Keratinocyte (primary cell): Measurements from ENCODE around the gene SKP1. TPM values are rescaled to one million over a fixed set of nuclear protein-coding genes. Genes with fewer than 3 reads are reported as not detected.

Source experiments
- DNase-seq: peaks from one replicate; pipeline ENCODE4 v3.0.0-alpha.2; 2011; ENCODE audit warnings: low read depth, missing footprints, low spot score
- FAIRE-seq: peaks from 2 replicates; lab custom pipeline; 2011; peaks lifted over from hg19 to GRCh38; lab: Jason Lieb, UNC
- H2AFZ ChIP-seq: 2 replicates; pipeline ENCODE4 v1.6.0; 2012; ENCODE audit warnings: low read length, control low read depth, inconsistent platforms; ENCODE audit not compliant: control insufficient read depth
- H3K27ac ChIP-seq: 2 replicates; pipeline ENCODE4 v1.5.1; 2011; ENCODE audit warnings: low read length; ENCODE audit not compliant: control insufficient read depth, insufficient read depth
- H3K27me3 ChIP-seq: 3 replicates; pipeline ENCODE4 v1.6.0; 2011; ENCODE audit warnings: low read length; ENCODE audit not compliant: control insufficient read depth, insufficient read depth; ENCODE audit errors: extremely low read depth
- H3K36me3 ChIP-seq, 2 experiments: 2 replicates in 1 of 2; 3 replicates in 1 of 2; pipeline ENCODE4 v1.5.1; 2011; ENCODE audit warnings: low read length in 2 of 2, mild to moderate bottlenecking in 1 of 2; ENCODE audit not compliant: control insufficient read depth in 2 of 2, insufficient read depth in 2 of 2; ENCODE audit errors: extremely low read depth in 1 of 2
- H3K4me1 ChIP-seq: 3 replicates; pipeline ENCODE4 v1.5.1; 2011; ENCODE audit warnings: low read length; ENCODE audit not compliant: control insufficient read depth, insufficient read depth; ENCODE audit errors: extremely low read depth
- H3K4me2 ChIP-seq: 3 replicates; pipeline ENCODE4 v1.6.0; 2011; ENCODE audit warnings: low read depth, low read length; ENCODE audit not compliant: control insufficient read depth, insufficient read depth; ENCODE audit errors: extremely low read depth
- H3K4me3 ChIP-seq, 3 experiments: fragments of 200-600 bp in 1 of 3; sonication (generic) in 1 of 3; 2 replicates in 2 of 3; 3 replicates in 1 of 3; pipeline ENCODE4 v1.5.1; 2011 to 2016; ENCODE audit warnings: low read length in 3 of 3, mild to moderate bottlenecking in 3 of 3, control low read depth in 2 of 3, inconsistent platforms in 1 of 3, low read depth in 1 of 3, mixed read lengths in 1 of 3, mixed run types in 1 of 3, moderate library complexity in 1 of 3; ENCODE audit not compliant: control insufficient read depth in 2 of 3, insufficient read depth in 2 of 3; ENCODE audit errors: extremely low read depth in 1 of 3
- H3K79me2 ChIP-seq: 2 replicates; pipeline ENCODE4 v1.6.0; 2012; ENCODE audit warnings: low read length; ENCODE audit not compliant: control insufficient read depth, insufficient read depth
- H3K9ac ChIP-seq: 3 replicates; pipeline ENCODE4 v1.6.0; 2011; ENCODE audit warnings: low read length; ENCODE audit not compliant: control insufficient read depth, insufficient read depth; ENCODE audit errors: extremely low read depth
- H3K9me1 ChIP-seq: 3 replicates; pipeline ENCODE4 v1.6.0; 2011; ENCODE audit warnings: low read length; ENCODE audit not compliant: control insufficient read depth, insufficient read depth; ENCODE audit errors: extremely low read depth
- H3K9me3 ChIP-seq: 2 replicates; pipeline ENCODE4 v1.5.1; 2012; ENCODE audit warnings: low read depth, low read length; ENCODE audit not compliant: control insufficient read depth
- H4K20me1 ChIP-seq: 3 replicates; pipeline ENCODE4 v1.6.0; 2011; ENCODE audit warnings: low read length; ENCODE audit not compliant: control insufficient read depth, insufficient read depth; ENCODE audit errors: extremely low read depth
- EZH2 ChIP-seq: IDR thresholded peaks from one replicate; pipeline ENCODE4 v1.6.1; 2012; ENCODE audit warnings: inconsistent platforms, mild to moderate bottlenecking, low read length, moderate library complexity
- dilution Hi-C: fragments of 300-500 bp; cut with MboI; formaldehyde crosslinking; loops from one replicate; pipeline ENCODE4 v1.7.0; 2020; ENCODE audit warnings: low sequenced_read_pairs; ENCODE audit not compliant: extremely low pct_ligation_motif_present
- polyA plus RNA-seq, 5 experiments: library from polyadenylated mRNA; depleted of rRNA in 3 of 5; stranded (reverse) in 3 of 5; stranded (forward) in 1 of 5; unstranded in 1 of 5; fragments of >200 nt; gene quantifications; 1 replicate in 1 of 5; 2 replicates in 3 of 5; 3 replicates in 1 of 5; pipeline versions ENCODE4 v1.2.1 to v1.2.3, GENCODE V29; 2011 to 2012; ENCODE audit warnings: missing spikeins in 2 of 5, low read depth in 1 of 5, low replicate concordance in 1 of 5
- TF ChIP-seq, protein P1 (sequence below), 3 experiments: IDR thresholded peaks in 1 of 3; conservative IDR thresholded peaks in 1 of 3; optimal IDR thresholded peaks in 1 of 3; 2 replicates in 2 of 3; 3 replicates in 1 of 3; pipeline versions ENCODE3 to v1.5.1; 2011; ENCODE audit warnings: low read length in 3 of 3, mild to moderate bottlenecking in 3 of 3, moderate library complexity in 2 of 3, control low read depth in 1 of 3, inconsistent platforms in 1 of 3; ENCODE audit not compliant: insufficient read depth in 2 of 3; ENCODE audit errors: extremely low read depth in 1 of 3

Gene SKP1
- polyA plus RNA-seq, 1 donor (not counting 4 experiments of a cell fraction or from before 2014, with no cell fraction given): 444 TPM

DNA sequence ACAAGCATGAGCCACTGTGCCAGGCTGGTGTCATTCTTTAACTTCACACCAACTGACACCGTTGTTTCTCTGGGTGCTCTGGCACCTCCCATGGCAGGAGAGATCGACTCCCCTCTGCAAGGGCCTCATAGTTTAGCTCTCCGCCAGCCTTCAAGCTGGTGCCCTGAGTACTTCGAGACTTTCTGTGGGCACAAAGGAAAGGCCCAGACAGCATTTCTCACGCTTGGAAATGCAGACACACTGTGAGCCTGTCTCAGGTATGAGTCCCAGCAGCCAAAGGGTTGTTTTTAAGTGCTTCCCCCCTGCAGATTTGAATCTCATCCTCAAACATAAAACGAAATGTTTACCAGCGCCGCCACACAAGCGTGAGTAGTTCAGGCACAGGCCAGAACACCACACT lies 73.4 kb downstream of the SKP1 start:
- H3K79me2 ChIP-seq: no peaks in the 10 kb centered on the region
- dilution Hi-C loops: no loop called here
- no peak overlapping the region for H3K9ac ChIP-seq
- no peak overlapping the region for H2AFZ ChIP-seq
- no peak overlapping the region for H3K4me2 ChIP-seq
- no peak overlapping the region for H3K4me3 ChIP-seq
- peaks cover 4% of the 10 kb centered on the region for H3K27me3 ChIP-seq
- no peaks in the 10 kb centered on the region for H3K36me3 ChIP-seq
- H3K4me1 ChIP-seq: peaks cover 10% of the 10 kb centered on the region
- no peak overlapping the region for H3K27ac ChIP-seq
- no peaks in the 10 kb centered on the region for H3K9me1 ChIP-seq
- FAIRE-seq (no peak), DNase-seq (no peak)
- TF ChIP-seq, protein P1, sequence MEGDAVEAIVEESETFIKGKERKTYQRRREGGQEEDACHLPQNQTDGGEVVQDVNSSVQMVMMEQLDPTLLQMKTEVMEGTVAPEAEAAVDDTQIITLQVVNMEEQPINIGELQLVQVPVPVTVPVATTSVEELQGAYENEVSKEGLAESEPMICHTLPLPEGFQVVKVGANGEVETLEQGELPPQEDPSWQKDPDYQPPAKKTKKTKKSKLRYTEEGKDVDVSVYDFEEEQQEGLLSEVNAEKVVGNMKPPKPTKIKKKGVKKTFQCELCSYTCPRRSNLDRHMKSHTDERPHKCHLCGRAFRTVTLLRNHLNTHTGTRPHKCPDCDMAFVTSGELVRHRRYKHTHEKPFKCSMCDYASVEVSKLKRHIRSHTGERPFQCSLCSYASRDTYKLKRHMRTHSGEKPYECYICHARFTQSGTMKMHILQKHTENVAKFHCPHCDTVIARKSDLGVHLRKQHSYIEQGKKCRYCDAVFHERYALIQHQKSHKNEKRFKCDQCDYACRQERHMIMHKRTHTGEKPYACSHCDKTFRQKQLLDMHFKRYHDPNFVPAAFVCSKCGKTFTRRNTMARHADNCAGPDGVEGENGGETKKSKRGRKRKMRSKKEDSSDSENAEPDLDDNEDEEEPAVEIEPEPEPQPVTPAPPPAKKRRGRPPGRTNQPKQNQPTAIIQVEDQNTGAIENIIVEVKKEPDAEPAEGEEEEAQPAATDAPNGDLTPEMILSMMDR (optimal IDR thresholded peaks at IDR 0.05 in 1 of 3, IDR thresholded peaks at IDR 0.05 in 1 of 3, conservative IDR thresholded peaks at IDR 0.05 in 1 of 3; ENCODE audit: extremely low read depth in 1 of 3, insufficient read depth in 2 of 3, low read length in 3 of 3): no peak
- TF ChIP-seq EZH2: no peak
- H3K9me3 ChIP-seq: no peaks in the 10 kb centered on the region
- no peaks in the 10 kb centered on the region for H4K20me1 ChIP-seq

- H3K9me3 ChIP-seq: no peaks in the 10 kb centered on the region
- H3K9me1 ChIP-seq: no peaks in the 10 kb centered on the region
- dilution Hi-C loops: no loop called here
- H3K27ac ChIP-seq: no peak overlapping the region
- DNase-seq: no peak
- peaks cover 4% of the 10 kb centered on the region for H3K27me3 ChIP-seq
- no peaks in the 10 kb centered on the region for H3K36me3 ChIP-seq
- no peak overlapping the region for H3K4me2 ChIP-seq
- TF ChIP-seq EZH2: no peak
- TF ChIP-seq, protein P1 (optimal IDR thresholded peaks at IDR 0.05 in 1 of 3, IDR thresholded peaks at IDR 0.05 in 1 of 3, conservative IDR thresholded peaks at IDR 0.05 in 1 of 3; ENCODE audit: extremely low read depth in 1 of 3, insufficient read depth in 2 of 3, low read length in 3 of 3): peak; percentile 76 to 93 (median 79)
- no peaks in the 10 kb centered on the region for H3K79me2 ChIP-seq
- H3K4me3 ChIP-seq: no peak overlapping the region
- H2AFZ ChIP-seq: no peak overlapping the region
- H4K20me1 ChIP-seq: no peaks in the 10 kb centered on the region
- H3K4me1 ChIP-seq: peaks cover 10% of the 10 kb centered on the region
- no peak overlapping the region for H3K9ac ChIP-seq
- no peak for FAIRE-seq
Observed at GRCh38 chr5:134101686-134102439, 74.9 kb downstream of the SKP1 start.
